ENCODE measurements around the gene DSTYK. TPM values are rescaled to one million over a fixed set of nuclear protein-coding genes. Genes with fewer than 3 reads are reported as not detected.

The DSTYK gene
- total RNA-seq, 2 experiments from 2014 or later: 13.9 to 15.3 TPM

DNA sequence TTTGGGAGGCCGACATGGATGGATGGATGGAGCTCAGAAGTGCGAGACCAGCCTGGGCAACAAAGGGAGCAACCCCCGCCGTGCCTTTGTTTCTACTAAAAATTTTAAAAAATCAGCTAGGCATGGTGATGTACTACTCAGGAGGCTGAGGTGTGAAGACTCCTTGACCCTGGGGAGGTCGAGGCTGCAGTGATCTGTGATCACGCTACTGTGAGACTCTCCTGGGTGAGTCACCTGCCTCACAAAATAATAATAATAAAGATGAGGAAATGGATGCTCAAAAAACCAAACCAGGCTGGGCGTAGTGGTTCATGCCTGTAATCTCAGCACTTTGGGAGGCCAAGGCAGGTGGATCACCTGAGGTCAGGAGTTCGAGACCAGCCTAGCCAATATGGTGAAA is 19.2 kb downstream of the DSTYK start:
- Histone ChIP-seq H3K9me3 (ENCODE audit: control insufficient read depth in 1 of 2, insufficient read depth in 1 of 2, low read length in 2 of 2) (peaks cover 0 to 5% of the 10 kb centered on the region in 2 experiments), H3K27ac (ENCODE audit: low read depth in 1 of 2, low read length in 2 of 2) (no peak overlapping the region), H3K4me3 (ENCODE audit: low read length) (no peak overlapping the region), H3K4me1 (ENCODE audit: insufficient read depth, low read length) (no peaks in the 10 kb centered on the region), H3K27me3 (ENCODE audit: control insufficient read depth in 1 of 2, insufficient read depth in 2 of 2, low read length in 2 of 2) (no peaks in the 10 kb centered on the region), H3K36me3 (ENCODE audit: insufficient read depth, low read length) (peaks cover 13% of the 10 kb centered on the region)
- intact Hi-C loops (cut with DNase I, micrococcal nuclease): no loop called here
- no peak overlapping the region for H3K4me3 Mint-ChIP-seq
- no peaks in the 10 kb centered on the region for H3K9me3 Mint-ChIP-seq
- TF ChIP-seq, protein P1, sequence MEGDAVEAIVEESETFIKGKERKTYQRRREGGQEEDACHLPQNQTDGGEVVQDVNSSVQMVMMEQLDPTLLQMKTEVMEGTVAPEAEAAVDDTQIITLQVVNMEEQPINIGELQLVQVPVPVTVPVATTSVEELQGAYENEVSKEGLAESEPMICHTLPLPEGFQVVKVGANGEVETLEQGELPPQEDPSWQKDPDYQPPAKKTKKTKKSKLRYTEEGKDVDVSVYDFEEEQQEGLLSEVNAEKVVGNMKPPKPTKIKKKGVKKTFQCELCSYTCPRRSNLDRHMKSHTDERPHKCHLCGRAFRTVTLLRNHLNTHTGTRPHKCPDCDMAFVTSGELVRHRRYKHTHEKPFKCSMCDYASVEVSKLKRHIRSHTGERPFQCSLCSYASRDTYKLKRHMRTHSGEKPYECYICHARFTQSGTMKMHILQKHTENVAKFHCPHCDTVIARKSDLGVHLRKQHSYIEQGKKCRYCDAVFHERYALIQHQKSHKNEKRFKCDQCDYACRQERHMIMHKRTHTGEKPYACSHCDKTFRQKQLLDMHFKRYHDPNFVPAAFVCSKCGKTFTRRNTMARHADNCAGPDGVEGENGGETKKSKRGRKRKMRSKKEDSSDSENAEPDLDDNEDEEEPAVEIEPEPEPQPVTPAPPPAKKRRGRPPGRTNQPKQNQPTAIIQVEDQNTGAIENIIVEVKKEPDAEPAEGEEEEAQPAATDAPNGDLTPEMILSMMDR (IDR thresholded peaks at IDR 0.05): no peak
- ATAC-seq (ENCODE audit: poor library complexity): no peak
- H3K27ac Mint-ChIP-seq: no peak overlapping the region
- ChIA-PET POLR2A (no interaction called here), CTCF (no interaction called here)
- H3K27me3 Mint-ChIP-seq: no peaks in the 10 kb centered on the region
- DNase-seq: no peak
- peaks cover 67% of the 10 kb centered on the region for H3K4me1 Mint-ChIP-seq (ENCODE audit: low read depth)
- peaks cover 29% of the 10 kb centered on the region for H3K36me3 Mint-ChIP-seq (ENCODE audit: low read depth)

DNA sequence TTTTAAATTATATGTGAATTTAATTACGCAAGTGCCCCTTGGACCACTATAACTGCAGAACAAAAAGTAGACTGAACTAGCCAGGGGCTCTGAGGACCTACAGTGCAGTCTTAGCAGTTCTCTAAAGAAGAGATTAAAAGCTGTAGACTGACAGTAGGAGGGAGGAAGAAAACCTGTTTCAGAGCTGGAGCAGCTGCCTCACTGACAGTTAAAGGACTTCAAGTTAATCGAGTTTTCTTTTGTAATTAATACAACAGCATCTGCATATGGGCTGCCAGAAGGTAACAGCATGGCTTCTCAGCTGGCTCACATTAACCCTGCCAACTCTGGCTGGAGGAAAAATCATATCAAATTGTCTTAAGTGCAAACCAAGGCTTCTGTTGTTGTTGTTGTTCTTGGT is 19.9 kb downstream of the DSTYK start:
- Histone ChIP-seq H3K27me3 (ENCODE audit: control insufficient read depth in 1 of 2, insufficient read depth in 2 of 2, low read length in 2 of 2) (no peaks in the 10 kb centered on the region), H3K27ac (ENCODE audit: low read depth in 1 of 2, low read length in 2 of 2) (no peak overlapping the region), H3K4me3 (ENCODE audit: low read length) (no peak overlapping the region), H3K9me3 (ENCODE audit: control insufficient read depth in 1 of 2, insufficient read depth in 1 of 2, low read length in 2 of 2) (peaks cover 0 to 5% of the 10 kb centered on the region in 2 experiments), H3K4me1 (ENCODE audit: insufficient read depth, low read length) (no peaks in the 10 kb centered on the region), H3K36me3 (ENCODE audit: insufficient read depth, low read length) (peaks cover 15% of the 10 kb centered on the region)
- TF ChIP-seq, protein P1 (IDR thresholded peaks at IDR 0.05): no peak
- no peaks in the 10 kb centered on the region for H3K9me3 Mint-ChIP-seq
- H3K27ac Mint-ChIP-seq: no peak overlapping the region
- peaks cover 36% of the 10 kb centered on the region for H3K36me3 Mint-ChIP-seq (ENCODE audit: low read depth)
- peaks cover 69% of the 10 kb centered on the region for H3K4me1 Mint-ChIP-seq (ENCODE audit: low read depth)
- CTCF ChIA-PET: no interaction called here
- ATAC-seq (ENCODE audit: poor library complexity) (no peak), DNase-seq (no peak)
- H3K27me3 Mint-ChIP-seq: no peaks in the 10 kb centered on the region
- intact Hi-C loops (cut with DNase I, micrococcal nuclease): no loop called here
- no peak overlapping the region for H3K4me3 Mint-ChIP-seq
- POLR2A ChIA-PET: no interaction called here

DNA sequence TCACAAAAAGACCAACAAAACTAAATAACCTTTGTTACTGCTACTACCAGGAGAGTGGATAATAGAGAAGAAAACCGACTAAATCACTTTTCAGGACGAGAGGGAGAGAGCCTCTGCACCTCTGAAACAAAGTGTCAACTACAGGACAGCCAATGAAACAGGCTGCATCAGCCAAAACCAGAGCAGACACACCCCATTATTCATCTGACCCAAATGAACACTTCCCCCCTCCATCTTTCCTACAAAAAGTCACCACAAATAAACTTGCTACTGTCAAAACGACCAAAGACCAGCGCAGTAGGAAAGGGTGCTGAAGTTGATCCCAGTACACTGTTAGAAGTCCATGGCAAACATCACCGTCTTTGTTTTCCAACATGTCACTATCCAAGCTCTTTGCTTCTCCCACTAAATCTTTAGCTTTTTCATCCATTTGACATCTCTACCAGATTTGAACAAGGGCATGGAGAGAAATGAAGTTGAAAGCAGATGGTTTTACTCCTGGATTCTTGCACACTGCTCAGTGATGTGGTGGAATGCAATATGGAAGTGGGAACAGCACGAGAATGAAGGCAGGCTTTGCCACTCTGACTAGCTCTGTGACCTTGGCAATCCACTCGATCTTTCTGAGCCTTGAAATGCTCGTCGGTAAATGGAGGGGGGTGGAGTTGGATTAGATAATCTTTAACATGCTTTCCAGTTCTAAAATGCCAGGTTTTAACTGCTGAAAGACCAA is 20.5 kb downstream of the DSTYK start:
- POLR2A ChIA-PET: no interaction called here
- peaks cover 75% of the 10 kb centered on the region for H3K4me1 Mint-ChIP-seq (ENCODE audit: low read depth)

More for the DNA sequence above, 20.5 kb downstream of the DSTYK start:
- no peaks in the 10 kb centered on the region for H3K27me3 Mint-ChIP-seq
- H3K36me3 Mint-ChIP-seq (ENCODE audit: low read depth): peaks cover 41% of the 10 kb centered on the region
- no peak overlapping the region for H3K27ac Mint-ChIP-seq
- H3K4me3 ChIP-seq (ENCODE audit: low read length): no peak overlapping the region
- H3K4me3 Mint-ChIP-seq: no peak overlapping the region
- TF ChIP-seq, protein P1 (IDR thresholded peaks at IDR 0.05): no peak
- peaks cover 20% of the 10 kb centered on the region for H3K36me3 ChIP-seq (ENCODE audit: insufficient read depth, low read length)
- CTCF ChIA-PET: no interaction called here
- ATAC-seq (ENCODE audit: poor library complexity) (no peak), DNase-seq (no peak)
- no peak overlapping the region for H3K27ac ChIP-seq (ENCODE audit: low read depth in 1 of 2, low read length in 2 of 2)
- no peaks in the 10 kb centered on the region for H3K4me1 ChIP-seq (ENCODE audit: insufficient read depth, low read length)
- H3K9me3 Mint-ChIP-seq: no peaks in the 10 kb centered on the region
- H3K9me3 ChIP-seq (ENCODE audit: control insufficient read depth in 1 of 2, insufficient read depth in 1 of 2, low read length in 2 of 2): peaks cover 0 to 5% of the 10 kb centered on the region in 2 experiments
- intact Hi-C loops (cut with DNase I, micrococcal nuclease): no loop called here
- no peaks in the 10 kb centered on the region for H3K27me3 ChIP-seq (ENCODE audit: control insufficient read depth in 1 of 2, insufficient read depth in 2 of 2, low read length in 2 of 2)

All from CD4-positive, alpha-beta T cell (primary cell).